ENCODE data around the gene MYH9.

The MYH9 gene

DNA sequence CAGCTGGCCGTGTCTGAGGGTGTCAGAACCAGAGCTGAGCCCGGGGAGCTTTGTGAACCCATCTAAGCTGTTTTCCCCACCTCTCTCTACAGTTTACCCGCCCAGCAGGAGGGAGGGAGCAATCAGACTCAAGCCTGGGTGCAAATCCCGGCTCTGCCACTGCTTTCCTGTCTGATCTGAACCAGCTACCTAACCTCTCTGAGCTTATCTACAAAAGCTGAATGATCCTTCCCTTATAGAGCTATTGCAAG is 148.7 kb downstream of the MYH9 start:
- DNase-seq = no peak

DNA sequence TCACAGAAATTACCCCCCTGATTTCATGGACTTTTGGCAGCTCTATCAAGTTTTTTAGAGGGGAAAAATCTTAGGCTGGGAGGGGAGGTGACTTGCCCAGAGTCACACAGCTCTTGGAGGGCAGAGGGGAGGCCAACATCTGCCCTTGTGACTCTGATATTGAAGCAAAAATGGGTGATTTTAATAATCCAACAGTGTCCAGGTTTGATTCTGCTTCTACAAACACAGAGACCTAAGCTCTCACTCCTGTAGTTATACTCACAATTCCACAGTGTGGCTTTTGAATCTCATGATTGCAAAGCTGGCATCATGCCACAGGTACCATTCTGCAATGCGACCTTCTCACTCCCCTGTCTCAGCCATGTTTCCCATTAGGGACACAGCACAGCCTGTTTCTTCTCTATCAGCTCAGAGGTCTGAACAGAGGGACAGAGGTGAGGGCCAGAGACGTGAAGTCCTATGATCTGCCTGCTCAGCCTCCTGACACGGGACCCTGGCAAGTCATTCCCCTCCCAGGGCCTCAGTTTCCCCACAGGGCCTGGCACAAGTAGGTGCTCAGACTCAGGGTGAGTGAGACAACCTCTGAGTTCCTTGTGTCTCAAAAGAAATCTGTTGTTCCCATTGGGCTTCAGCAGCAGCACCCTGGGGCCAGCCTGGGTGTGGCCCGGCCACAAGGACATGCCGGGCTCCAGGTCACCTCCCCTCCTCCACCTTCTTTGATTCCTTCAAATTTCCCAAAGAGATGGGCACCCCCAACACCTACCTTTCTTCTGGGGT is 149.2 kb downstream of the MYH9 start:
- DNase-seq = no peak

DNA sequence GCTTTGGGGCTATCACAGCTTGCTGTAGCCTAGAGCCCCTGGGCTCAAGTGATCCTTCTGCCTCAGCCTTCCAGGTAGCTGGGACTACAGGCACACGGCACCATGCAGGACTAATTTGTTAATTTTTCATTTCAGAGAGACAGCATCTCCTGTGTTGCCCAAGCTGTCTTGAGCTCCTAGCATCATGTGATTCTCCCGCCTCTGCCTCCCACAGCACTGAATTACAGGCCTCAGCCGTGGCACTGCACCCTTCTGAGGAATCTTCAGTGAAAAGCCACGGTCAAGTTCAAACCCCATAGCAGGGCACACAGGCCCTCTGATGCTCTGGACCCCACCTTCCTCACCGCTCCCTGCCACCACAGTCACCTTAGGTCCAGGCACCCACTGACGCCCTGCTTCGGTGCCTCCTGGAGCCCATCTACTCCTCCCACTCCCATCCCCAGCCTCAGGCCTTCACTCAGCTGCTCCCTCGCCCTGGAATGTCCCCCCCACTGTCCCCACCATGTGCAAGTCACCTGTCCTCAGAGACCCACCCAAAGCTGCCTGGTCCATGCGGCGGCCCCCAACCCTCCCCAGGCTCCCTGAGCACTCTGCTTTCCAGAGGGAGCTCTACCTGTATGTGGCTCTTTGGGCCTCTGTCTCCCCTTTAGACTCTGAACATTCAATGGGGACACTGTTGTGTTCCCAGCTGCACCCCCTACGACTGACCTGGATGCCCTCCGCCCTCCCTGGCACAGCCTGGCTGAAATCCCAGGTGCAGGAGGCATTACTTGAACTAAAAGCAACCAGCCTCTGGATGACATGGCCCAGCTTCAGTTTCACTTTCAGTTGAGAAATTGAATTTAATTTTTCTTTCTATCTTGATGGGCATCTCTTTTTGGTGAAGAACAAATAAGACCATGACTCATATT is 150.1 kb downstream of the MYH9 start:
- no peak for DNase-seq

DNA sequence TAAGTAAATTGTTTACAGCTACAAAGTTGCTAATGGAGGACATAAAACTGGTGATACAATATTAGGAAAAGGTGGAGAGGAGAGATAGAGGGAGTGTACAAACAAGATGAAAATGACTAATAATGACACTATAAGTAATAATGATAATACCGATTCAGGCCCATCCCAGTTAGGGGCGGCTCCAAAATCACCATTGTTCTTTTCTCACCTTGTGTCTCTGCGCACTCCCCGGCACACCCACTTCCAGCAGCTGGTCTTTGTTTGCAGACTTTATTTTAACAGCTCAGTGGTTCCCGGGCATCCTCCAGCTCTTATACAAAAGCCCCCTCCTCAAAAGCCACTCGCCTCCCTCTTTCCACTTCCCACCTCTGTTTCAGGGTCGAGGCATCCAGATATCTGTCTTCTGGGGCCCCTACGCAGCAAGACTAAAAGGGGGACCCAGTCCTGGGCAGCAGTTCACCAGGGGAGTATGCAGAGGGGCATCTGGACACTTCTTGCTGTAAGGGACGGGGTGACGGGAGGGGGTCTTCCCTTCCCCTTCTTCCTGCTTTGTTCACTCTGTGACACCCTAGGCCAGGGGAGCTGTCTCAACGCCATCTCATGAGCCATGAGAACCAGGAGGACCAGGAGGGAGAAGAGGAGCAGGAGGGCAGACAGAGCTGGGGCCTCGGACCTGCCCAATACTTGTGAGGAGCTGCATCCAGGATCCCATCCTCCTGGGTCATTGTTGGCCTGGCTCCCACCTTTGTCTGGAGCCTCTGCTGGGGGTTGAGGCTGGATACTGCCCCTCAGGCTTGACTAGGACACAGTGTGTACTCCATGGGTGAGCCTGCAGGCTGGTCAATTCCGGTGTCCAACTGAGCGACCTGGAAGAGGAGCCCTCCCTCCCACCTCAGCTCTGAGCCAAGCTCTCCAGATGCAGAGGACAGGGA is 151.1 kb downstream of the MYH9 start:
- DNase-seq = no peak

DNA sequence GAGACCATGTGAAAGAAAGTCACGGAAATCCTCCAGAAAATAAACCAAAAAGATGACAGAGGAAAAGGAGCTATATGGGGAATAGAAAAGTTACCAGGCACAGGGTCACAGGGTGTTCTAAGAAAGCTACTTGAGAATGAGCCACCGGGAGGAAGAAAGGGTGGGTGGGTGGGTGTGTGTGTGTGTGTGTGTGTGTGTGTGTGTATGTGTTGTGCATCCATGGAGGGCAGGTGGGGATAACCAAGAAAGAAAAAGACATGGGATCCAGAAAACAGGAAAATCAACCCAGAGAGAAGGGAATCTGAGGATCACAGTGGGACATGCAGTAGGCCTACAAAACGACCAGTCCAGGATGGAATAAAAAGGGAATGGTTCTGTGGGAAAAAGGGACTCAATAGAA is 152.2 kb downstream of the MYH9 start:
- no peak for DNase-seq

DNA sequence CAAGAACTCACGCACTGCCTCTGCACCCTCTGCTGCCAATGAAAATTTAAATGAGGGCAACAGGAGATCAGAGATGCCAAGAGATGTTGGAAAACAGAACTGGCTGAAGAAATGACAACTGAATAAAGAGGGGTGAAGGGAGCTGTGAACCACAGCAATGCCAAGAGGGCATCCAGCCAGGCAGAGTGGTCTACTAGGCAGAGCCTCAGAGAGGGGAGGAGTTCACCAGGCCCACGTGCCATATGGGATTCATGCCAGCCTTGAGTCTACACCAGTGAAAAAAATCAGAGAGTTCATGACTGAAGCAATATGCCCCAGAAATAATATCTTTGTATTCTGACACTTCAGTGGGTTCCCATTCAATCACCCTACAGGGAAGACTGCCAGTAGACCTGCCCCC is 152.8 kb downstream of the MYH9 start:
- no peak for DNase-seq

DNA sequence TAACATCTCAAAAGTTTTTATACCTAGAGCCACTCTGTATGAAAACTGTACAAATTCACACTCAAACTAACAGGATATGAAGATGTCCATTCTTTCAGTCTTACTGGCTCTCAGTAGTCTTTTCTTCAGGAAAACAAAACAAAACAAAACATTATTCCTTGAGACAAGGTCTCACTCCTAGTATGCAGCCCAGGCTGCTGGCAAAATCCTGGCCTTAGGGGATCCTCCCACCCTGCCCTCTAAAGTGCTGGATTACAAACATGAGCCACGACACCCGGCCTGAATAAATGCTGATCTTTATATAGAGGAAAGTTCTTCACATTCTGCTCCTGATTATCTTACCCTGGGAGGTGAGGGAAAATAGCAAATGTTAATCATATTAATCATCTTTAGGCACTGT is 153.6 kb downstream of the MYH9 start:
- DNase-seq = no peak

DNA sequence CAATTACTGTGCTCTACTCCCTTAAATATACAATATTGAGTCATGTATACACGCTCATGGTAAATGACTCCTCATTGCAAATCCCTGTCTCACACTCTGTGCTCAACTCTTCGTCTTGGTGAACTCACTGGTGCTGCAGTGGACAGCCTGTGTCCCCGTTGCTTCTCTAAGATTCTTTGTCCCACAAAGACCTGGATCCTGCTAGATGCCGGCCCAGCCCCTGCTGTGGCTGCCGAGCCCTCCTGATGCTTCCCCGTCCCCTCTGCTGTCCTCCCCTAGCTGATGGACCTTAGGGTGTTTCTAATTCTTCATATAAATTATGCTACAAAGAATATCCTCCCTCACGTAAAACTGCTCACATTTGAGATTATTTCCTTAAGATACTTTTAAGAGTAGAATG is 154.0 kb downstream of the MYH9 start:
- DNase-seq = no peak

DNA sequence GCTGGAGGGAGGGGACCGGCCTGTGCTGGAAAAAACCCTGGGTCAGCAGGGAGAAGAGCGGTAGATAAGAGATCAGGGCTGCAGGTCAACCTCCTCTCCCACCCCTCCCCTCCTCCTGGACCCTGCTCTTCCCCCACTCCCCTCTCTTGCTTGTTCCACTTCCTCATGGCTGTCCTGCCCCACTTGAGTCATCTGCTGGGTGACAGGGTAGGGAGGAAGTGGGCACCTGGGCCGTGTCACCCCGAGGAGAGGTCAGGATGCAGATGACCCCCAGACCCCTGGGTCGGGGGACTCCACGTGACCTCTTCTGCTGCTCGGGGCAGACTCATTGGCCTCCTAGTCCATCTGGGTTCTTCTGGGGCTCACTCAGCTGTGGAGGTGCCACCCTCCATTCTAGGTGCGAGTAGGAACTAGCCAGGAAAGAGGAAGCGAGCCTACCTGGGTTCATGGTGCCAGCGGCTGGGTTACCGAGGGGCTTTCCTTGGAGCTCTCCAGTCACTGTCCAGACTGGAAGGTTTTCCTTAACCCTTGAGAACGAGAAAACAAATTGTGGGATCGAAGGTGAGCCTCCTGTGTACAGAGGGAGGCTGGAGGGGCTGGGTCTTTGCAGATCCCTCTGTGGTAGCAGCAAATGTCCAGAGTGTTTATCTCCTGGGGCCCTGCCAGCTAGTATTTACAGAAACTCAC is 154.9 kb downstream of the MYH9 start:
- no peak for DNase-seq
